Panc1 (cell line): Measurements from ENCODE around the gene TMEM141. TPM values are rescaled to one million over a fixed set of nuclear protein-coding genes. Genes with fewer than 3 reads are reported as not detected.

Source experiments
- ATAC-seq: fragments of 200-7000 bp; cut with Tn5 transposase; 2 replicates; pipeline ENCODE4 v1.9.1; 2020; ENCODE audit warnings: mild to moderate bottlenecking, moderate library complexity
- BruUV-seq: library from RNA; stranded (reverse); fragments of 400-500 nt; replicated peaks from 2 replicates; lab custom pipeline; 2021; lab: Mats Ljungman, UMichigan
- CTCF ChIA-PET: fragments of 300-600 bp; sonication (Branson Sonifier 250); formaldehyde crosslinking; loops from one replicate; lab custom pipeline; 2022; ENCODE audit warnings: antibody characterized with exemption; lab: Charles Lee
- POLR2A ChIA-PET: fragments of 300-600 bp; sonication (Branson Sonifier 250); formaldehyde crosslinking; loops from one replicate; lab custom pipeline; 2022; ENCODE audit warnings: antibody characterized with exemption; lab: Charles Lee
- DNase-seq: peaks from one replicate; pipeline ENCODE4 v3.0.0-alpha.2; 2010; ENCODE audit warnings: low read depth, low spot score
- H3K27ac ChIP-seq: 2 replicates; pipeline ENCODE4 v1.5.1; 2011; ENCODE audit warnings: mild to moderate bottlenecking, low read length, inconsistent platforms
- H3K27me3 ChIP-seq: fragments of 200-500 bp; sonication (Bioruptor generic); 2 replicates; pipeline ENCODE4 v1.6.0; 2014; ENCODE audit warnings: low read length, inconsistent platforms; ENCODE audit not compliant: control insufficient read depth, insufficient read depth
- H3K36me3 ChIP-seq: fragments of 200-500 bp; sonication (Bioruptor generic); 2 replicates; pipeline ENCODE4 v1.5.1; 2014; ENCODE audit warnings: inconsistent platforms, mild to moderate bottlenecking, low read length, moderate library complexity; ENCODE audit not compliant: control insufficient read depth, insufficient read depth
- H3K4me1 ChIP-seq: 2 replicates; pipeline ENCODE4 v1.5.1; 2011; ENCODE audit warnings: inconsistent platforms, mild to moderate bottlenecking, low read length, moderate library complexity; ENCODE audit not compliant: control insufficient read depth, insufficient read depth
- H3K4me3 ChIP-seq, 2 experiments: 2 replicates each; pipeline ENCODE4 v1.5.1; 2011 to 2012; ENCODE audit warnings: low read depth in 2 of 2, low read length in 2 of 2, mild to moderate bottlenecking in 2 of 2, inconsistent platforms in 1 of 2, moderate library complexity in 1 of 2
- H3K9me3 ChIP-seq: fragments of 200-500 bp; sonication (Bioruptor generic); 2 replicates; pipeline ENCODE4 v1.5.1; 2014; ENCODE audit warnings: low read depth, mild to moderate bottlenecking, inconsistent platforms, low read length, moderate library complexity; ENCODE audit not compliant: control insufficient read depth, insufficient read depth
- POLR2AphosphoS5 ChIP-seq: IDR thresholded peaks from 2 replicates; pipeline ENCODE4 v1.6.1; 2012; ENCODE audit warnings: mild to moderate bottlenecking, low read depth, low read length, moderate library complexity
- SIN3A ChIP-seq: IDR thresholded peaks from 2 replicates; pipeline ENCODE4 v1.6.1; 2012; ENCODE audit warnings: low read depth, mild to moderate bottlenecking, low read length, moderate library complexity, borderline replicate concordance; ENCODE audit not compliant: insufficient read depth
- TCF7L2 ChIP-seq: IDR thresholded peaks from 2 replicates; pipeline ENCODE4 v1.6.1; 2011; ENCODE audit warnings: mild to moderate bottlenecking, low read depth, low read length, inconsistent platforms
- in situ Hi-C: cut with HindIII; loops from 2 replicates; pipeline ENCODE4 v1.10.0; 2016; ENCODE audit warnings: low sequenced_read_pairs, low pct_unique_long_range_greater_than_20kb
- intact Hi-C: fragments of 100-400 bp; cut with micrococcal nuclease; formaldehyde crosslinking; loops from one replicate; pipeline ENCODE4 v1.10.0; 2022; ENCODE audit not compliant: unreplicated experiment
- total RNA-seq: library from RNA; stranded (reverse); gene quantifications from one replicate; pipeline ENCODE4 v1.2.1, GENCODE V29; 2021; ENCODE audit not compliant: unreplicated experiment
- TF ChIP-seq, protein P1 (sequence below), 2 experiments: IDR thresholded peaks; 2 replicates each; pipeline ENCODE4 v1.6.1; 2011 to 2012; ENCODE audit warnings: low read depth in 2 of 2, control low read depth in 1 of 2, low read length in 1 of 2, mild to moderate bottlenecking in 1 of 2, moderate library complexity in 1 of 2; ENCODE audit not compliant: insufficient read depth in 1 of 2
- TF ChIP-seq, protein P2 (sequence below): fragments of 450-650 bp; IDR thresholded peaks from 2 replicates; pipeline ENCODE4 v1.5.1; 2017; ENCODE audit warnings: mild to moderate bottlenecking

The TMEM141 gene
- total RNA-seq, 1 experiment from 2014 or later = 53.5 TPM

DNA sequence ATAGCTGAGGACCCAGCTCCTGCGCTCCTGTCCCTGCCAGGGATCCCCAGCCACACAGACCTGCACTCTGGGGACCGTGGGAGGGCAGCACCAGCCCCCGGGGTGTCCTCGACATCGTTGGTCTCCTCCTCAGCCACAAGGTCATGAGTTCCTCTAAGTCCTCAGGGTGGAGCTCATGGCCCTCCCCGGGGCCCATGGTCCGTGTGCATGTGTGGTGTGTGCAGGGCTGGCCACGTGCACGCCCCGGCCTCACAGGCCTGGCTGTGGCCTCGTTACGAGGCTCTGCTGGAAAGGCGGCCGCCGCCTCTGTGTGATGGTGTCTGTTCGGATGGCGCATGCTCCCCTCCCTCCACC lies 35.0 kb downstream of the TMEM141 start:
- Histone ChIP-seq H3K27ac (no peak overlapping the region), H3K4me1 (no peaks in the 10 kb centered on the region), H3K27me3 (no peaks in the 10 kb centered on the region), H3K9me3 (no peaks in the 10 kb centered on the region), H3K36me3 (no peaks in the 10 kb centered on the region; the same call in 1 of the 2 replicates), H3K4me3 (no peak overlapping the region)
- BruUV-seq = no TSS peak
- in situ Hi-C loops (no loop called here), intact Hi-C loops (no loop called here)
- TF ChIP-seq, protein P1, sequence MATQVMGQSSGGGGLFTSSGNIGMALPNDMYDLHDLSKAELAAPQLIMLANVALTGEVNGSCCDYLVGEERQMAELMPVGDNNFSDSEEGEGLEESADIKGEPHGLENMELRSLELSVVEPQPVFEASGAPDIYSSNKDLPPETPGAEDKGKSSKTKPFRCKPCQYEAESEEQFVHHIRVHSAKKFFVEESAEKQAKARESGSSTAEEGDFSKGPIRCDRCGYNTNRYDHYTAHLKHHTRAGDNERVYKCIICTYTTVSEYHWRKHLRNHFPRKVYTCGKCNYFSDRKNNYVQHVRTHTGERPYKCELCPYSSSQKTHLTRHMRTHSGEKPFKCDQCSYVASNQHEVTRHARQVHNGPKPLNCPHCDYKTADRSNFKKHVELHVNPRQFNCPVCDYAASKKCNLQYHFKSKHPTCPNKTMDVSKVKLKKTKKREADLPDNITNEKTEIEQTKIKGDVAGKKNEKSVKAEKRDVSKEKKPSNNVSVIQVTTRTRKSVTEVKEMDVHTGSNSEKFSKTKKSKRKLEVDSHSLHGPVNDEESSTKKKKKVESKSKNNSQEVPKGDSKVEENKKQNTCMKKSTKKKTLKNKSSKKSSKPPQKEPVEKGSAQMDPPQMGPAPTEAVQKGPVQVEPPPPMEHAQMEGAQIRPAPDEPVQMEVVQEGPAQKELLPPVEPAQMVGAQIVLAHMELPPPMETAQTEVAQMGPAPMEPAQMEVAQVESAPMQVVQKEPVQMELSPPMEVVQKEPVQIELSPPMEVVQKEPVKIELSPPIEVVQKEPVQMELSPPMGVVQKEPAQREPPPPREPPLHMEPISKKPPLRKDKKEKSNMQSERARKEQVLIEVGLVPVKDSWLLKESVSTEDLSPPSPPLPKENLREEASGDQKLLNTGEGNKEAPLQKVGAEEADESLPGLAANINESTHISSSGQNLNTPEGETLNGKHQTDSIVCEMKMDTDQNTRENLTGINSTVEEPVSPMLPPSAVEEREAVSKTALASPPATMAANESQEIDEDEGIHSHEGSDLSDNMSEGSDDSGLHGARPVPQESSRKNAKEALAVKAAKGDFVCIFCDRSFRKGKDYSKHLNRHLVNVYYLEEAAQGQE (IDR thresholded peaks at IDR 0.05; ENCODE audit: insufficient read depth in 1 of 2, low read depth in 2 of 2, low read length in 1 of 2) = no peak
- TF ChIP-seq TCF7L2 (no peak), POLR2AphosphoS5 (no peak), SIN3A (no peak)
- TF ChIP-seq, protein P2, sequence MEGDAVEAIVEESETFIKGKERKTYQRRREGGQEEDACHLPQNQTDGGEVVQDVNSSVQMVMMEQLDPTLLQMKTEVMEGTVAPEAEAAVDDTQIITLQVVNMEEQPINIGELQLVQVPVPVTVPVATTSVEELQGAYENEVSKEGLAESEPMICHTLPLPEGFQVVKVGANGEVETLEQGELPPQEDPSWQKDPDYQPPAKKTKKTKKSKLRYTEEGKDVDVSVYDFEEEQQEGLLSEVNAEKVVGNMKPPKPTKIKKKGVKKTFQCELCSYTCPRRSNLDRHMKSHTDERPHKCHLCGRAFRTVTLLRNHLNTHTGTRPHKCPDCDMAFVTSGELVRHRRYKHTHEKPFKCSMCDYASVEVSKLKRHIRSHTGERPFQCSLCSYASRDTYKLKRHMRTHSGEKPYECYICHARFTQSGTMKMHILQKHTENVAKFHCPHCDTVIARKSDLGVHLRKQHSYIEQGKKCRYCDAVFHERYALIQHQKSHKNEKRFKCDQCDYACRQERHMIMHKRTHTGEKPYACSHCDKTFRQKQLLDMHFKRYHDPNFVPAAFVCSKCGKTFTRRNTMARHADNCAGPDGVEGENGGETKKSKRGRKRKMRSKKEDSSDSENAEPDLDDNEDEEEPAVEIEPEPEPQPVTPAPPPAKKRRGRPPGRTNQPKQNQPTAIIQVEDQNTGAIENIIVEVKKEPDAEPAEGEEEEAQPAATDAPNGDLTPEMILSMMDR = no peak
- no peak for ATAC-seq
- ChIA-PET CTCF (no interaction called here), POLR2A (no interaction called here)
- no peak for DNase-seq

DNA sequence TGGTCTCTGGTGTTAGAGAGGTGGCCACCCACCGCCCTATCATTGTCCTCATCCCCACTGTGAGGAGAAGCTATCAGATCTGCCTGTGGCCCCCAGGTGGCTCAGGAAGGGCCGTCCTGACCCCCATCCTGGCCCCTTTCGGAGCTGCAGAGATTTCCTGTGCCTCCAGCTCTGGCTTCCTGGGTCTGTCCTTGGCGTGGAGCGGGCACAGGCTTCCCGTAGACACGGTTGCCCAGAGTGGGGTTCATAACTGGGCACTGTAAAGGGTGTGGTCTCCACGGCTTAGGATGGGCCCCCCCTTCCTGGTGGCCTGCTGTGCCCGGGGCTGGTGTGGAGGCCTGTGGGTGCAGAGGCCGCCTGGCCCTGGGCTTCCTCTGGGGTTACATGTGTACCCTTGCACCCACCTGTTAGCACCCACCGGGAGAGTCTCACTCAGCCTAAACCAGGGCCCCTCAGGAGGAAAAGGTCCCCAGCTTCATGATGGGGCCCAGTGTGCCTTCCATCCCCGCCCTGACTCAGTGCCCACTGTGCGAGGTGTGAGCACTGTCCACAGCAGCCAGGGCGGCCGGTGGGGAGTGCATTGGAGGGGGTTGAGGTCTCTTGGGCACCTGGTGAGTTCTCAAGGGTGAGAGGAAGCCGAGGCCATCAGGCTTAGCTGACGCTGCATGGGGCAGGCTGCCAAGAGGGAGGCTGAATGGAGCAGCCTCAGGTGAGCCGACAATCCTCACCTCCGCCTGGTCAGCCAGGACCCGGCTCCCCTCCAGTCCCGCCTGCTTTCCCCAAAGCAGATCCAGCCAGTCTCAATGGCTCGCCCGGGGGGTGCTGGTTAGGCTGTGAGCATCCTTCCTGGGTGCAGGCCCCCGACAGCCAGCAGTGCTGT lies 35.8 kb downstream of the TMEM141 start:
- H3K27me3 ChIP-seq = no peaks in the 10 kb centered on the region
- CTCF ChIA-PET = no interaction called here
- TF ChIP-seq SIN3A (no peak), TCF7L2 (no peak), POLR2AphosphoS5 (no peak)
- TF ChIP-seq, protein P1 (IDR thresholded peaks at IDR 0.05; ENCODE audit: insufficient read depth in 1 of 2, low read depth in 2 of 2, low read length in 1 of 2) = no peak
- TF ChIP-seq, protein P2 = no peak
- H3K27ac ChIP-seq = no peak overlapping the region
- H3K36me3 ChIP-seq = no peaks in the 10 kb centered on the region; the same call in 1 of the 2 replicates
- intact Hi-C loops (no loop called here), in situ Hi-C loops (no loop called here)
- no peaks in the 10 kb centered on the region for H3K4me1 ChIP-seq
- ATAC-seq = no peak
- no TSS peak for BruUV-seq
- no peaks in the 10 kb centered on the region for H3K9me3 ChIP-seq
- H3K4me3 ChIP-seq = no peak overlapping the region
- no peak for DNase-seq
- POLR2A ChIA-PET = no interaction called here
